Fibroblast of skin of left quadriceps (primary cell): Measurements from ENCODE around the gene FAHD2A.
A peak's percentile ranks its signal among the peaks of the same experiment; 100 is the strongest.
"Not testable (repeated sequence)": the region's sequence is repeated elsewhere in the genome, so short reads cannot be mapped to it uniquely, and the experiment has no call there.

ENCODE experiments used
- DNase-seq, 2 experiments: peaks; one replicate each; pipeline ENCODE4 v3.0.0-alpha.2; 2013; ENCODE audit warnings: low read depth in 2 of 2

The FAHD2A gene

GRCh38 chr2:95376311-95377215 lies 25.9 kb upstream of the FAHD2A start:
- DNase-seq: no peak

GRCh38 chr2:95377216-95378123 lies 25.0 kb upstream of the FAHD2A start:
- no peak for DNase-seq

GRCh38 chr2:95378281-95378680 lies 24.2 kb upstream of the FAHD2A start:
- DNase-seq: not testable (repeated sequence)

- no peak for DNase-seq
Observed at GRCh38 chr2:95379371-95379831, 23.1 kb upstream of the FAHD2A start.

GRCh38 chr2:95380280-95380679 lies 22.2 kb upstream of the FAHD2A start:
- DNase-seq: no peak

- DNase-seq: no peak
Observed at GRCh38 chr2:95380731-95381130, 21.8 kb upstream of the FAHD2A start.

- no peak for DNase-seq
Observed at GRCh38 chr2:95381212-95382191, 21.0 kb upstream of the FAHD2A start.

- no peak for DNase-seq
Observed at GRCh38 chr2:95382192-95382591, 20.3 kb upstream of the FAHD2A start.

GRCh38 chr2:95382686-95383634 lies 19.5 kb upstream of the FAHD2A start:
- DNase-seq: no peak

- DNase-seq: no peak
Observed at GRCh38 chr2:95383635-95384027, 18.9 kb upstream of the FAHD2A start.

GRCh38 chr2:95384854-95385569 lies 17.5 kb upstream of the FAHD2A start:
- DNase-seq: no peak

- no peak for DNase-seq
Observed at GRCh38 chr2:95385570-95385984, 16.9 kb upstream of the FAHD2A start.

- no peak for DNase-seq
Observed at GRCh38 chr2:95386031-95386430, 16.5 kb upstream of the FAHD2A start.

GRCh38 chr2:95387358-95387757 lies 15.2 kb upstream of the FAHD2A start:
- no peak for DNase-seq

GRCh38 chr2:95388091-95388692 lies 14.3 kb upstream of the FAHD2A start:
- no peak for DNase-seq

- no peak for DNase-seq
Observed at GRCh38 chr2:95388856-95389244, 13.7 kb upstream of the FAHD2A start.

GRCh38 chr2:95389245-95390119 lies 13.0 kb upstream of the FAHD2A start:
- DNase-seq: peak; percentile 35 to 36

- DNase-seq: no peak
Observed at GRCh38 chr2:95390272-95390880, 12.1 kb upstream of the FAHD2A start.
